Immature natural killer cell (primary cell): Measurements from ENCODE around the gene SPATS2L. TPM values are rescaled to one million over a fixed set of nuclear protein-coding genes. Genes with fewer than 3 reads are reported as not detected.

Source experiments
- DNase-seq, 3 donors: peaks; one replicate each; pipeline ENCODE4 v3.0.0; 2022; ENCODE audit warnings: mixed read lengths in 1 of 3
- H3K27ac Mint-ChIP-seq, 6 donors: one replicate each; pipeline ENCODE4 v1.8.0; 2020; ENCODE audit warnings: mixed read lengths in 6 of 6, mild to moderate bottlenecking in 5 of 6, inconsistent platforms in 4 of 6, moderate library complexity in 3 of 6
- H3K27me3 Mint-ChIP-seq, 3 donors: one replicate each; pipeline ENCODE4 v1.8.0; 2020 to 2021; ENCODE audit warnings: low read depth in 3 of 3, mild to moderate bottlenecking in 3 of 3, mixed read lengths in 3 of 3, moderate library complexity in 3 of 3, inconsistent platforms in 1 of 3
- H3K36me3 Mint-ChIP-seq, 3 donors: one replicate each; pipeline ENCODE4 v1.8.0; 2020; ENCODE audit warnings: mixed read lengths in 3 of 3, inconsistent platforms in 2 of 3, mild to moderate bottlenecking in 2 of 3
- H3K4me1 Mint-ChIP-seq, 2 donors: one replicate each; pipeline ENCODE4 v1.8.0; 2020; ENCODE audit warnings: inconsistent platforms in 2 of 2, mild to moderate bottlenecking in 2 of 2, mixed read lengths in 2 of 2, moderate library complexity in 1 of 2
- H3K4me3 Mint-ChIP-seq, 5 donors: one replicate each; pipeline ENCODE4 v1.8.0; 2020; ENCODE audit warnings: mild to moderate bottlenecking in 5 of 5, mixed read lengths in 5 of 5, inconsistent platforms in 3 of 5, moderate library complexity in 3 of 5
- H3K9me3 Mint-ChIP-seq, 6 donors: one replicate each; pipeline ENCODE4 v1.8.0; 2020; ENCODE audit warnings: mild to moderate bottlenecking in 6 of 6, mixed read lengths in 6 of 6, inconsistent platforms in 4 of 6, moderate library complexity in 3 of 6
- polyA plus RNA-seq, 3 donors: library from polyadenylated mRNA; unstranded; fragments of 300-500 nt; fragmentation: Illumina TruSeq; gene quantifications; one replicate each; pipeline ENCODE4 v1.2.3, GENCODE V29; 2021

SPATS2L gene
- polyA plus RNA-seq, 3 donors from 2014 or later: 3.4 to 3.9 TPM; not detected in 1

- no peak overlapping the region for H3K27ac Mint-ChIP-seq
- no peaks in the 10 kb centered on the region for H3K4me1 Mint-ChIP-seq
- no peak overlapping the region for H3K4me3 Mint-ChIP-seq
- no peaks in the 10 kb centered on the region for H3K9me3 Mint-ChIP-seq
- H3K36me3 Mint-ChIP-seq: no peaks in the 10 kb centered on the region
- DNase-seq: no peak
- peaks cover 0 to 2% (median 1%) of the 10 kb centered on the region in 3 donors for H3K27me3 Mint-ChIP-seq
Measured at GRCh38 chr2:200319548-200320337, 13.2 kb downstream of the SPATS2L start.

GRCh38 chr2:200320344-200320743 lies 13.9 kb downstream of the SPATS2L start:
- Mint-ChIP-seq H3K36me3 (no peaks in the 10 kb centered on the region), H3K9me3 (no peaks in the 10 kb centered on the region), H3K27me3 (peaks cover 0 to 2% (median 1%) of the 10 kb centered on the region in 3 donors), H3K4me1 (no peaks in the 10 kb centered on the region), H3K27ac (no peak overlapping the region), H3K4me3 (no peak overlapping the region)
- DNase-seq: no peak

GRCh38 chr2:200320991-200321390 lies 14.5 kb downstream of the SPATS2L start:
- Mint-ChIP-seq H3K4me3 (no peak overlapping the region), H3K36me3 (no peaks in the 10 kb centered on the region), H3K27ac (no peak overlapping the region), H3K4me1 (no peaks in the 10 kb centered on the region), H3K27me3 (peaks cover 0 to 6% (median 1%) of the 10 kb centered on the region in 3 donors), H3K9me3 (no peaks in the 10 kb centered on the region)
- DNase-seq: no peak

GRCh38 chr2:200321780-200322534 lies 15.5 kb downstream of the SPATS2L start:
- Mint-ChIP-seq H3K4me3 (no peak overlapping the region), H3K36me3 (no peaks in the 10 kb centered on the region), H3K9me3 (no peaks in the 10 kb centered on the region), H3K4me1 (no peaks in the 10 kb centered on the region), H3K27ac (no peak overlapping the region), H3K27me3 (peaks cover 0 to 6% (median 1%) of the 10 kb centered on the region in 3 donors)
- no peak for DNase-seq

GRCh38 chr2:200322607-200323006 lies 16.1 kb downstream of the SPATS2L start:
- Mint-ChIP-seq H3K27ac (no peak overlapping the region), H3K27me3 (peaks cover 0 to 6% (median 1%) of the 10 kb centered on the region in 3 donors), H3K4me3 (no peak overlapping the region)

GRCh38 chr2:200324362-200324761 lies 17.9 kb downstream of the SPATS2L start:
- peaks cover 0 to 8% (median 0%) of the 10 kb centered on the region in 3 donors for H3K27me3 Mint-ChIP-seq
- no peaks in the 10 kb centered on the region for H3K9me3 Mint-ChIP-seq
- no peak overlapping the region for H3K27ac Mint-ChIP-seq
- no peaks in the 10 kb centered on the region for H3K4me1 Mint-ChIP-seq
- DNase-seq: no peak
- H3K36me3 Mint-ChIP-seq: no peaks in the 10 kb centered on the region
- H3K4me3 Mint-ChIP-seq: no peak overlapping the region

More at GRCh38 chr2:200322607-200323006, 16.1 kb downstream of the SPATS2L start:
- no peaks in the 10 kb centered on the region for H3K36me3 Mint-ChIP-seq
- H3K4me1 Mint-ChIP-seq: no peaks in the 10 kb centered on the region
- no peak for DNase-seq
- H3K9me3 Mint-ChIP-seq: no peaks in the 10 kb centered on the region

GRCh38 chr2:200329384-200329783 lies 22.9 kb downstream of the SPATS2L start:
- Mint-ChIP-seq H3K9me3 (no peaks in the 10 kb centered on the region), H3K27me3 (peaks cover 0 to 6% (median 1%) of the 10 kb centered on the region in 3 donors), H3K4me3 (no peak overlapping the region), H3K4me1 (no peaks in the 10 kb centered on the region), H3K27ac (no peak overlapping the region), H3K36me3 (no peaks in the 10 kb centered on the region)
- DNase-seq: no peak

GRCh38 chr2:200329798-200330197 lies 23.3 kb downstream of the SPATS2L start:
- no peaks in the 10 kb centered on the region for H3K36me3 Mint-ChIP-seq
- H3K4me3 Mint-ChIP-seq: no peak overlapping the region
- H3K27ac Mint-ChIP-seq: no peak overlapping the region
- no peak for DNase-seq
- peaks cover 0 to 2% (median 0%) of the 10 kb centered on the region in 6 donors for H3K9me3 Mint-ChIP-seq
- peaks cover 0 to 6% (median 1%) of the 10 kb centered on the region in 3 donors for H3K27me3 Mint-ChIP-seq
- H3K4me1 Mint-ChIP-seq: no peaks in the 10 kb centered on the region

GRCh38 chr2:200330351-200331060 lies 24.0 kb downstream of the SPATS2L start:
- Mint-ChIP-seq H3K36me3 (no peaks in the 10 kb centered on the region), H3K4me3 (no peak overlapping the region), H3K4me1 (no peaks in the 10 kb centered on the region), H3K27me3 (peaks cover under 1 to 5% (median 1%) of the 10 kb centered on the region in 3 donors), H3K9me3 (peaks cover 0 to 2% (median 0%) of the 10 kb centered on the region in 6 donors), H3K27ac (no peak overlapping the region)
- no peak for DNase-seq

GRCh38 chr2:200331061-200331400 lies 24.5 kb downstream of the SPATS2L start:
- Mint-ChIP-seq H3K9me3 (peaks cover 0 to 2% (median 0%) of the 10 kb centered on the region in 6 donors), H3K27ac (no peak overlapping the region), H3K4me1 (no peaks in the 10 kb centered on the region), H3K27me3 (peaks cover 1 to 2% (median 2%) of the 10 kb centered on the region in 3 donors), H3K4me3 (no peak overlapping the region), H3K36me3 (no peaks in the 10 kb centered on the region)
- DNase-seq: no peak

GRCh38 chr2:200335657-200336056 lies 29.2 kb downstream of the SPATS2L start:
- Mint-ChIP-seq H3K4me1 (peaks cover 0 to 8% of the 10 kb centered on the region in 2 donors), H3K36me3 (no peaks in the 10 kb centered on the region), H3K4me3 (no peak overlapping the region), H3K27ac (no peak overlapping the region), H3K9me3 (peaks cover 0 to 2% (median 0%) of the 10 kb centered on the region in 6 donors), H3K27me3 (peaks cover 0 to 3% (median 2%) of the 10 kb centered on the region in 3 donors)
- no peak for DNase-seq

- H3K9me3 Mint-ChIP-seq: peaks cover 0 to 2% (median 0%) of the 10 kb centered on the region in 6 donors
- H3K4me1 Mint-ChIP-seq: peaks cover 0 to 8% of the 10 kb centered on the region in 2 donors
Measured at GRCh38 chr2:200336980-200337615, 30.6 kb downstream of the SPATS2L start.

GRCh38 chr2:200337621-200338020 lies 31.1 kb downstream of the SPATS2L start:
- no peak for DNase-seq
- peaks cover 0 to 8% of the 10 kb centered on the region in 2 donors for H3K4me1 Mint-ChIP-seq
- H3K27ac Mint-ChIP-seq: no peak overlapping the region
- H3K36me3 Mint-ChIP-seq: no peaks in the 10 kb centered on the region
- H3K9me3 Mint-ChIP-seq: peaks cover 0 to 2% (median 0%) of the 10 kb centered on the region in 6 donors
- H3K27me3 Mint-ChIP-seq: peaks cover 0 to 3% (median 2%) of the 10 kb centered on the region in 3 donors
- H3K4me3 Mint-ChIP-seq: no peak overlapping the region

More at GRCh38 chr2:200336980-200337615, 30.6 kb downstream of the SPATS2L start:
- H3K27ac Mint-ChIP-seq: no peak overlapping the region
- no peak overlapping the region for H3K4me3 Mint-ChIP-seq
- no peaks in the 10 kb centered on the region for H3K36me3 Mint-ChIP-seq
- H3K27me3 Mint-ChIP-seq: peaks cover 0 to 3% (median 2%) of the 10 kb centered on the region in 3 donors
- DNase-seq: no peak
